K562 (cell line): ENCODE measurements around the gene REP15. TPM values are rescaled to one million over a fixed set of nuclear protein-coding genes. Genes with fewer than 3 reads are reported as not detected.

Experiments
- ATF6 ChIP-seq: sonication (generic); formaldehyde crosslinking; IDR thresholded peaks from 2 replicates; pipeline ENCODE4 v1.4.0; 2020; ENCODE audit warnings: mild to moderate bottlenecking, missing genetic modification reagents
- BRD9 ChIP-seq: fragments of 450-650 bp; IDR thresholded peaks from 2 replicates; pipeline ENCODE4 v1.6.1; 2018; ENCODE audit warnings: low read depth; ENCODE audit not compliant: partially characterized antibody
- BRF1 ChIP-seq: IDR thresholded peaks from 3 replicates; pipeline ENCODE4 v1.6.1; 2011; ENCODE audit warnings: borderline replicate concordance, mild to moderate bottlenecking; ENCODE audit not compliant: insufficient read length; ENCODE audit errors: extremely low read depth
- CBX1 ChIP-seq: sonication (generic); IDR thresholded peaks from 2 replicates; pipeline ENCODE4 v1.6.1; 2016; ENCODE audit warnings: antibody characterized with exemption, low read depth, mild to moderate bottlenecking
- CHCHD3 ChIP-seq: fragments of 250-450 bp; sonication (Bioruptor Pico); IDR thresholded peaks from 2 replicates; pipeline ENCODE4 v2.1.2; 2022; ENCODE audit warnings: mild to moderate bottlenecking
- DLX4 ChIP-seq: fragments of 250-450 bp; sonication (Bioruptor Pico); IDR thresholded peaks from 2 replicates; pipeline ENCODE4 v1.6.1; 2021; ENCODE audit warnings: mild to moderate bottlenecking
- HDAC6 ChIP-seq: IDR thresholded peaks from 2 replicates; pipeline ENCODE4 v1.6.1; 2012; ENCODE audit warnings: low read depth, mild to moderate bottlenecking, control low read depth, inconsistent platforms, low read length, moderate library complexity
- HIVEP1 ChIP-seq: fragments of 250-450 bp; sonication (Bioruptor Pico); IDR thresholded peaks from 2 replicates; pipeline ENCODE4 v1.4.0; 2020; ENCODE audit warnings: mild to moderate bottlenecking
- HNRNPUL1 ChIP-seq: fragments of 200-400 bp; formaldehyde crosslinking; IDR thresholded peaks from 2 replicates; pipeline ENCODE4 v1.6.1; 2017; ENCODE audit warnings: low read length
- KDM5B ChIP-seq: fragments of 200-600 bp; sonication (generic); IDR thresholded peaks from 2 replicates; pipeline ENCODE4 v1.6.1; 2012; ENCODE audit warnings: low read depth, mild to moderate bottlenecking, moderate library complexity, low read length, control low read depth, inconsistent platforms; ENCODE audit not compliant: insufficient replicate concordance
- MLLT1 ChIP-seq, 2 experiments: fragments of 450-650 bp; IDR thresholded peaks; 2 replicates each; pipeline ENCODE4 v1.6.1; 2016
- PML ChIP-seq: IDR thresholded peaks from 2 replicates; pipeline ENCODE4 v1.6.1; 2012; ENCODE audit warnings: low read length, inconsistent platforms
- RFX5 ChIP-seq: IDR thresholded peaks from 2 replicates; pipeline ENCODE4 v1.6.1; 2011; ENCODE audit warnings: low read depth, mild to moderate bottlenecking, improper control_type of control experiment, low read length
- ZNF518B ChIP-seq: fragments of 250-450 bp; sonication (Bioruptor Pico); IDR thresholded peaks from 2 replicates; pipeline ENCODE4 v1.5.0; 2021; ENCODE audit warnings: mild to moderate bottlenecking, moderate library complexity
- polyA plus RNA-seq, 8 experiments: library from polyadenylated mRNA; depleted of rRNA in 4 of 8; stranded (reverse) in 5 of 8; unstranded in 3 of 8; fragments of >200 nt; fragmentation: Nextera tagmentation in 2 of 8; fragmentation: Illumina TruSeq in 1 of 8; extraction: Ambion mirVana in 2 of 8; extraction: Trizol in 1 of 8; gene quantifications; 2 replicates each; pipeline versions ENCODE4 v1.2.1 to v1.2.3, GENCODE V29; 2011 to 2014; ENCODE audit warnings: inconsistent platforms in 1 of 8, missing spikeins in 1 of 8
- total RNA-seq, 7 experiments: library from RNA; depleted of rRNA in 6 of 7; stranded (reverse); fragments of >200 nt in 6 of 7; fragmentation: Illumina TruSeq in 2 of 7; extraction: Trizol in 2 of 7; gene quantifications; 2 replicates each; pipeline versions ENCODE4 v1.2.1 to v1.2.3, GENCODE V29; 2011 to 2021; ENCODE audit warnings: low replicate concordance in 1 of 7

The REP15 gene
- total and polyA plus RNA-seq, 9 of the 15 experiments (the other 6 are each of a cell fraction or from before 2014, with no cell fraction given) = not detected

- TF ChIP-seq ZNF518B (CRISPR knock-in tag) = no peak
- no peak for TF ChIP-seq BRF1
- TF ChIP-seq HIVEP1 (CRISPR knock-in tag) = no peak
- peak; percentile 23 for TF ChIP-seq BRD9
- TF ChIP-seq KDM5B = no peak
- TF ChIP-seq RFX5 = no peak
- TF ChIP-seq HDAC6 = no peak
- no peak for TF ChIP-seq DLX4
- TF ChIP-seq CHCHD3 (CRISPR knock-in tag) = no peak
- no peak for TF ChIP-seq HNRNPUL1
- no peak for TF ChIP-seq PML
- 0 out of 4 replicates have a peak, but pooled peaks of 1 of the 2 experiments have one; percentile 13 for TF ChIP-seq MLLT1 (IDR thresholded peaks at IDR 0.05)
- TF ChIP-seq CBX1 = no peak
- TF ChIP-seq ATF6 (CRISPR knock-in tag) = no peak
Observed at GRCh38 chr12:27703720-27704452, 7.6 kb downstream of the REP15 start (continued).
